Activated naive CD4-positive, alpha-beta T cell treated with anti-CD3 and anti-CD28 coated beads for 36 hours (primary cell): ENCODE measurements around the gene ADD2. TPM values are rescaled to one million over a fixed set of nuclear protein-coding genes. Genes with fewer than 3 reads are reported as not detected.

Experiments
- CTCF ChIA-PET: fragments of 350-600 bp; sonication (Branson Sonifier 250); formaldehyde crosslinking; loops from one replicate; lab custom pipeline; 2021; ENCODE audit warnings: antibody characterized with exemption; lab: Charles Lee
- DNase-seq: peaks from one replicate; pipeline ENCODE4 v3.0.0-alpha.2; 2020
- H3K27ac Mint-ChIP-seq: one replicate; pipeline ENCODE4 v1.8.0; 2021; ENCODE audit warnings: mild to moderate bottlenecking, mixed read lengths
- H3K27me3 Mint-ChIP-seq: one replicate; pipeline ENCODE4 v1.8.0; 2021; ENCODE audit warnings: low read depth, mixed read lengths
- H3K36me3 Mint-ChIP-seq: one replicate; pipeline ENCODE4 v1.8.0; 2021; ENCODE audit warnings: low read depth, mixed read lengths
- H3K4me1 Mint-ChIP-seq: one replicate; pipeline ENCODE4 v1.8.0; 2021; ENCODE audit warnings: low read depth, mixed read lengths
- H3K4me3 Mint-ChIP-seq: one replicate; pipeline ENCODE4 v1.8.0; 2021; ENCODE audit warnings: mild to moderate bottlenecking, moderate library complexity, mixed read lengths
- H3K9me3 Mint-ChIP-seq: one replicate; pipeline ENCODE4 v1.8.0; 2021; ENCODE audit warnings: mixed read lengths
- intact Hi-C: fragments of 100-400 bp; cut with micrococcal nuclease; formaldehyde crosslinking; loops from one replicate; pipeline ENCODE4 v1.15.1; 2023
- total RNA-seq, 2 experiments: library from RNA; stranded (reverse); gene quantifications; one replicate each; pipeline ENCODE4 v1.2.3, GENCODE V29; 2021

The ADD2 gene
- total RNA-seq, 2 experiments from 2014 or later, result 42.9 to 46.2 TPM

- intact Hi-C loops, result no loop called here
- peaks cover 2% of the 10 kb centered on the region for H3K4me1 Mint-ChIP-seq
- no peaks in the 10 kb centered on the region for H3K9me3 Mint-ChIP-seq
- no peaks in the 10 kb centered on the region for H3K36me3 Mint-ChIP-seq
- CTCF ChIA-PET, result interaction anchor here (1.7 kb wide), 1 partner anchor 9 kb away, joined by 4 read pairs; no protein-coding TSS in a partner anchor
- no peaks in the 10 kb centered on the region for H3K27me3 Mint-ChIP-seq
- no peak for DNase-seq
- H3K27ac Mint-ChIP-seq, result no peak overlapping the region
- H3K4me3 Mint-ChIP-seq, result no peak overlapping the region
Measured at GRCh38 chr2:70608373-70608772, 159.6 kb downstream of the ADD2 start.

- intact Hi-C loops, result no loop called here
- peaks cover 6% of the 10 kb centered on the region for H3K4me1 Mint-ChIP-seq
- no peaks in the 10 kb centered on the region for H3K36me3 Mint-ChIP-seq
- DNase-seq, result no peak
- H3K27ac Mint-ChIP-seq, result no peak overlapping the region
- no peaks in the 10 kb centered on the region for H3K27me3 Mint-ChIP-seq
- no peak overlapping the region for H3K4me3 Mint-ChIP-seq
- CTCF ChIA-PET, result interaction anchor here (1.5 to 2.1 kb wide), 2 partner anchors 10 to 267 kb away, joined by 5 to 6 read pairs; no protein-coding TSS in a partner anchor
- no peaks in the 10 kb centered on the region for H3K9me3 Mint-ChIP-seq
Measured at GRCh38 chr2:70607121-70607561, 160.9 kb downstream of the ADD2 start.

Other genes starting within 250 kb of the ADD2 start
- gene TGFA, start 214.4 kb downstream of the ADD2 start, total RNA-seq, result under 1 TPM; 0.33 to 0.64 TPM
- not detected for gene FIGLA, start 22.4 kb upstream of the ADD2 start, total RNA-seq
- not detected for gene CLEC4F, start 52.4 kb upstream of the ADD2 start, total RNA-seq
- not detected for gene CD207, start 67.6 kb upstream of the ADD2 start, total RNA-seq
- not detected for gene VAX2, start 132.4 kb upstream of the ADD2 start, total RNA-seq
- gene ATP6V1B1, start 167.7 kb upstream of the ADD2 start, total RNA-seq, result not detected
- gene ANKRD53, start 210.4 kb upstream of the ADD2 start, total RNA-seq, result under 1 TPM in 1 of 2 experiments, not detected in 1; 0.24 TPM
- gene TEX261, start 226.7 kb upstream of the ADD2 start, total RNA-seq, result 10 to 100 TPM; 17.8 to 18.7 TPM